Neural crest cell (in vitro differentiated cells): ENCODE data around the gene MAPK1IP1L. TPM values are rescaled to one million over a fixed set of nuclear protein-coding genes. Genes with fewer than 3 reads are reported as not detected.
"Not testable (repeated sequence)": the region's sequence is repeated elsewhere in the genome, so short reads cannot be mapped to it uniquely, and the experiment has no call there.

Experiments used
- DNase-seq: peaks from one replicate; pipeline ENCODE4 v3.0.0; 2021; ENCODE audit warnings: low read depth, mixed read lengths, low spot score
- H3K27ac Mint-ChIP-seq: one replicate; pipeline ENCODE4 v1.8.0; 2021; ENCODE audit warnings: mild to moderate bottlenecking, mixed read lengths; ENCODE audit not compliant: unreplicated experiment
- H3K27me3 Mint-ChIP-seq: 2 replicates; pipeline ENCODE4 v1.8.0; 2021; ENCODE audit warnings: low read depth, mild to moderate bottlenecking, mixed read lengths
- H3K36me3 Mint-ChIP-seq: 2 replicates; pipeline ENCODE4 v1.8.0; 2021; ENCODE audit warnings: low read depth, mild to moderate bottlenecking, mixed read lengths
- H3K4me1 Mint-ChIP-seq: 2 replicates; pipeline ENCODE4 v1.8.0; 2021; ENCODE audit warnings: mixed read lengths
- H3K4me3 Mint-ChIP-seq: one replicate; pipeline ENCODE4 v1.8.0; 2021; ENCODE audit warnings: mild to moderate bottlenecking, mixed read lengths
- H3K9me3 Mint-ChIP-seq: 2 replicates; pipeline ENCODE4 v1.8.0; 2021; ENCODE audit warnings: mixed read lengths
- CTCF ChIP-seq: fragments of 200-600 bp; sonication (generic); conservative IDR thresholded peaks from 2 replicates; pipeline ENCODE4 v1.5.0; 2021; ENCODE audit warnings: antibody characterized with exemption, mild to moderate bottlenecking
- total RNA-seq: library from RNA; stranded (reverse); gene quantifications from 2 replicates; pipeline ENCODE4 v1.2.1, GENCODE V29; 2021

The MAPK1IP1L gene
- total RNA-seq, 1 donor from 2014 or later = 141 TPM

GRCh38 chr14:55057919-55058318 is 6.5 kb downstream of the MAPK1IP1L start:
- H3K27ac Mint-ChIP-seq = no peak overlapping the region
- peaks cover 29% of the 10 kb centered on the region for H3K4me1 Mint-ChIP-seq
- no peak for DNase-seq
- no peaks in the 10 kb centered on the region for H3K27me3 Mint-ChIP-seq
- H3K36me3 Mint-ChIP-seq = peaks cover 39% of the 10 kb centered on the region
- TF ChIP-seq CTCF = no peak
- peak overlapping the region; percentile 24 for H3K4me3 Mint-ChIP-seq
- H3K9me3 Mint-ChIP-seq = no peaks in the 10 kb centered on the region

GRCh38 chr14:55059333-55059732 is 7.9 kb downstream of the MAPK1IP1L start:
- Mint-ChIP-seq H3K27me3 (no peaks in the 10 kb centered on the region), H3K27ac (no peak overlapping the region), H3K36me3 (peaks cover 35% of the 10 kb centered on the region), H3K4me1 (peaks cover 18% of the 10 kb centered on the region), H3K9me3 (no peaks in the 10 kb centered on the region), H3K4me3 (no peak overlapping the region)
- no peak for TF ChIP-seq CTCF
- no peak for DNase-seq

- no peaks in the 10 kb centered on the region for H3K9me3 Mint-ChIP-seq
- peaks cover 37% of the 10 kb centered on the region for H3K36me3 Mint-ChIP-seq
Measured at GRCh38 chr14:55062517-55063351, 11.3 kb downstream of the MAPK1IP1L start.

GRCh38 chr14:55064896-55065295 is 13.4 kb downstream of the MAPK1IP1L start:
- H3K36me3 Mint-ChIP-seq = peaks cover 28% of the 10 kb centered on the region
- not testable (repeated sequence) for H3K9me3 Mint-ChIP-seq, H3K27ac Mint-ChIP-seq, H3K4me1 Mint-ChIP-seq, H3K4me3 Mint-ChIP-seq, H3K27me3 Mint-ChIP-seq, DNase-seq

More at GRCh38 chr14:55062517-55063351, 11.3 kb downstream of the MAPK1IP1L start:
- no peak for TF ChIP-seq CTCF
- H3K27ac Mint-ChIP-seq = peak overlapping the region; percentile 62
- DNase-seq = no peak
- H3K27me3 Mint-ChIP-seq = no peaks in the 10 kb centered on the region
- peaks cover 12% of the 10 kb centered on the region for H3K4me1 Mint-ChIP-seq
- no peak overlapping the region for H3K4me3 Mint-ChIP-seq

- Mint-ChIP-seq H3K9me3 (no peaks in the 10 kb centered on the region), H3K4me3 (no peak overlapping the region), H3K36me3 (peaks cover 27% of the 10 kb centered on the region), H3K27ac (no peak overlapping the region), H3K4me1 (peaks cover 3% of the 10 kb centered on the region), H3K27me3 (no peaks in the 10 kb centered on the region)
- DNase-seq = no peak
- no peak for TF ChIP-seq CTCF
Measured at GRCh38 chr14:55065411-55065810, 14.0 kb downstream of the MAPK1IP1L start.

GRCh38 chr14:55066223-55066622 is 14.8 kb downstream of the MAPK1IP1L start:
- no peaks in the 10 kb centered on the region for H3K27me3 Mint-ChIP-seq
- DNase-seq = no peak
- no peak overlapping the region for H3K4me3 Mint-ChIP-seq
- peaks cover 8% of the 10 kb centered on the region for H3K4me1 Mint-ChIP-seq
- no peaks in the 10 kb centered on the region for H3K9me3 Mint-ChIP-seq
- TF ChIP-seq CTCF = no peak
- peaks cover 24% of the 10 kb centered on the region for H3K36me3 Mint-ChIP-seq
- no peak overlapping the region for H3K27ac Mint-ChIP-seq
